AG04450 (cell line): ENCODE results near the gene IFNA10. TPM values are rescaled to one million over a fixed set of nuclear protein-coding genes. Genes with fewer than 3 reads are reported as not detected.
"Not testable (repeated sequence)": the region's sequence is repeated elsewhere in the genome, so short reads cannot be mapped to it uniquely, and the experiment has no call there.

Source experiments
- CTCF ChIA-PET: fragments of 300-600, 350-600 bp; formaldehyde crosslinking; extraction: SDS; loops from one replicate; lab custom pipeline; 2022; ENCODE audit warnings: antibody characterized with exemption, inconsistent platforms; lab: Charles Lee
- POLR2A ChIA-PET: fragments of 350-600 bp; formaldehyde crosslinking; extraction: SDS; loops from one replicate; lab custom pipeline; 2021; ENCODE audit warnings: antibody characterized with exemption, inconsistent platforms; lab: Yijun Ruan, JAX
- DNase-seq: peaks from one replicate; pipeline ENCODE4 v3.0.0-alpha.2; 2011; ENCODE audit warnings: low read depth, low spot score
- H3K27ac ChIP-seq: one replicate; pipeline ENCODE4 v1.5.1; 2012; ENCODE audit warnings: low read depth, low read length, control low read depth
- H3K27me3 ChIP-seq: one replicate; pipeline ENCODE4 v1.6.0; 2012; ENCODE audit warnings: low read length; ENCODE audit not compliant: control insufficient read depth, insufficient read depth
- H3K4me3 ChIP-seq: 2 replicates; pipeline ENCODE4 v1.5.1; 2011; ENCODE audit warnings: mild to moderate bottlenecking, low read depth, low read length, control low read depth
- H3K9me3 ChIP-seq: 2 replicates; pipeline ENCODE4 v1.5.1; 2012; ENCODE audit warnings: low read length; ENCODE audit not compliant: control insufficient read depth, insufficient read depth
- CTCF ChIP-seq: IDR thresholded peaks from 2 replicates; pipeline ENCODE4 v1.5.1; 2011; ENCODE audit warnings: low read depth, low read length, control low read depth, inconsistent platforms
- polyA plus RNA-seq: library from polyadenylated mRNA; depleted of rRNA; stranded (reverse); fragments of >200 nt; gene quantifications from 2 replicates; pipeline ENCODE4 v1.2.3, GENCODE V29; 2011

The IFNA10 gene
- polyA plus RNA-seq, 1 experiment, result not detected

DNA sequence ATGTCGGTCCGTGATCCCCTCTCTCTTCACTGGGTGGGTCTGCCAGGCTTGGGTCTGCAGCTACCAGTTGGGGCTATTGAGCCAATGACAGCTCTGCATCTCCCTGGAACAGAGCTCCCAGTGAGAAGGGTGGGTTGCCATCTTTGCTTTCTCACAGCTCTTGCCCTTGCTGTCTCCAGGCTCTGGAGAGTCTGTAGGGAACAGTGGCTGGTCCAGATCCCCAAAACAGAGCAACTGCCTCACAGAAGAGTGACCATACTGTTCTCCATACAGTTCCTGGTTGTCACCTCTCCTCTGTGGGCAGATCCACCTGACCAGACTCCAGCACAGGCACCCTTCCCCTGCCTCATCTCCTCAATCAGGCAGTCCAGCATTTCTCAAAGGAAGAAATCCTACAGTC, 26.3 kb upstream of the IFNA10 start:
- POLR2A ChIA-PET, result no interaction called here
- CTCF ChIA-PET, result no interaction called here
- no peaks in the 10 kb centered on the region for H3K9me3 ChIP-seq
- TF ChIP-seq CTCF, result no peak
- H3K27me3 ChIP-seq, result peaks cover 2% of the 10 kb centered on the region
- H3K4me3 ChIP-seq, result no peak overlapping the region
- no peak for DNase-seq
- no peak overlapping the region for H3K27ac ChIP-seq

DNA sequence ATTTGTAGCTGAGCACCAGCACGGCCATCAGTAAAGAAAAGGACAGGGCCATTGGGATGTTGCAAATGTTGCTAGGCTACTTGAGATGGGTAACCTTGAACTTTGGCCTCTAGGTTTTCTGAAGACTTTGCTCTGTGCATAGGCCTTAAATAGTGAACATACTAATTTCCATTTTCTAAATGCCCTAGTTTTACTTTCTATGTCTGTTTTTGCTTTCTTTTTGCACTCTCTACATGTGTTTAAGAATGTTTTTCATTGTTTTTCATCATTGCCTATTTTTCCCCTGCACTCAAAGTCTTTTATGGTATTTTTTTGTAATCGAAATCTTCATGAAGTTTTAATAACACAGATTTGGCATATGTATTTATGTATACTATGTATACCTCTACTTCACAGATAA, 21.2 kb upstream of the IFNA10 start, which contains the start of gene IFNA17:
IFNA17 (minus strand) TSS at position 101 of the 400 bp plus-strand sequence; CDS start at position 52, 49 bp downstream.
- H3K4me3 ChIP-seq, result no peak within 1 kb of the TSS
- TF ChIP-seq CTCF, result no peak
- peaks cover 2% of the 10 kb centered on the region for H3K27me3 ChIP-seq
- ChIA-PET CTCF (no interaction called here), POLR2A (no interaction called here)
- no peak within 1 kb of the TSS for H3K27ac ChIP-seq
- no peaks in the 10 kb centered on the region for H3K9me3 ChIP-seq
- DNase-seq, result no peak

DNA sequence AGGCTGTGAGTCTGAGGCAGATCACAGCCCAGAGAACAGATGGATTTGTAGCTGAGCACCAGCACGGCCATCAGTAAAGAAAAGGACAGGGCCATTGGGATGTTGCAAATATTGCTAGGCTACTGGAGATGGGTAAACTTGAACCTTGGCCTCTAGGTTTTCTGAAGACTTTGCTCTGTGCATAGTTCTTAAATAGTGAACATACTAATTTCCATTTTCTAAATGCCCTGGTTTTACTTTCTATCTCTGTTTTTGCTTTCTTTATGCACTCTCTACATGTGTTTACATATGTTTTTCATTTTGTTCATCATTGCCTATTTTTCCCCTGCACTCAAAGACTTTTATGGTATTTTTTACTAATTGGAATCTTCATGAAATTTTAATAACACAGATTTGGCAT, 10.3 kb upstream of the IFNA10 start, which contains the start of gene IFNA16:
IFNA16 (minus strand) TSS at position 101 of the 400 bp plus-strand sequence; CDS start at position 95, 6 bp downstream.
- DNase-seq, H3K27ac ChIP-seq, H3K9me3 ChIP-seq, H3K4me3 ChIP-seq, POLR2A ChIA-PET, H3K27me3 ChIP-seq: not testable (repeated sequence)
- CTCF ChIA-PET, result interaction anchor here (0.7 to 1.3 kb wide), 2 partner anchors 19 to 22 kb away, joined by 3 to 6 read pairs; no protein-coding TSS in a partner anchor

DNA sequence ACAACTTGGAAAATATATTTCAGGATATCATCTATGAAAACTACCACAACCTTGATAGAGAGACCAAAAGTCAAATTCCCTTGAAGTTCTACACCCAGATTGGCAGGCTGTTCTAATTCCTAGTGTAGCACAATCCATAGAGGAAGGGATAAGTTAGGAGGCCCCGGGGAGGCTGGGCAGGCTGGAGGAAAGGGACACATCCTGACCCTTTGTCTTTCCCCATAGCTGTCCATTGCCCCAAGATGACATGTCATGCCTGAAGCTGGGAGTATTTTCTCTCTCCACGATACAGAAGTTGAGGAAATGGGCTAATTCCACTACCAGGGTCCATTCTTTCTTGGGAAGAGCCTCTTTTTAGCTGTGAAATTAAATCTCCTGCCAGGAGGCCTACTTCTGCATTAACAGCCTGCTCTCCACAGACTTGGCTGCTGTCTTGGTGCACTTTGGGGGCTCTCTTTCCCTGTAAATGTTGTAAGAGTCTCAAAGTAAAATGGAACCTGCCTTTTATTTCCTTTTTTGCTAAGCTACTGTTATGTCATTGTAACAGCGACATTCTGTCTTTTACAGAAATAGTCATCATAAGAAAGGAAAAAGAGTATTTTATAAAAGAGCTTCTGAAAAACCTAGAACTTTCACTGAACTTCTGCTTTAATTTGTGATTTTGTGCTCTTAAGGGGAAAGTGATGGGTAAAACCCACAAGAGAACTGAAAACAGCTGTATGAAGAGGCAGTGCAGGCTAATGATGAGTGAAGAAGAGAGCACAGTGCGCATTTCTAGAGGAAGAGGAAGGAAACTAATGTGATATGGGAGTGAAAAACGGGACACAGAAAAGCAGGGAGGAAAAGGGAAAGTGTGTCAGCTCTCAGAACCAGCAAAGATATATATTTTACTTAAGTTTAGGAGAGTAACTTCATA, 6.7 kb upstream of the IFNA10 start:
- H3K27ac ChIP-seq, H3K4me3 ChIP-seq, H3K9me3 ChIP-seq, DNase-seq, POLR2A ChIA-PET, H3K27me3 ChIP-seq: not testable (repeated sequence)
- TF ChIP-seq CTCF, result peak; percentile 53
- CTCF ChIA-PET, result interaction anchor here (0.6 to 2.2 kb wide), 8 partner anchors 18 to 575 kb away, joined by 3 to 8 read pairs (median 3); no protein-coding TSS in a partner anchor

- DNase-seq, H3K27ac ChIP-seq, H3K9me3 ChIP-seq, POLR2A ChIA-PET, H3K4me3 ChIP-seq, H3K27me3 ChIP-seq: not testable (repeated sequence)
- CTCF ChIA-PET, result interaction anchor here (1.9 to 2.2 kb wide), 2 partner anchors 17 to 184 kb away, joined by 4 to 8 read pairs; no protein-coding TSS in a partner anchor
These were observed 5.2 kb upstream of the IFNA10 start for GRCh38 chr9:21212160-21212559.

GRCh38 chr9:21210782-21211181, 3.8 kb upstream of the IFNA10 start:
- CTCF ChIA-PET, H3K4me3 ChIP-seq: not testable (repeated sequence)

More at GRCh38 chr9:21210782-21211181, 3.8 kb upstream of the IFNA10 start:
- POLR2A ChIA-PET, DNase-seq, H3K27ac ChIP-seq, H3K27me3 ChIP-seq, H3K9me3 ChIP-seq: not testable (repeated sequence)
